GM12873 (cell line): ENCODE data around the gene PLA1A.

Experiments used
- TF ChIP-seq, protein P1 (sequence below): IDR thresholded peaks from 2 replicates; pipeline ENCODE4 v1.5.1; 2012; ENCODE audit warnings: low read depth, mild to moderate bottlenecking, moderate library complexity, low read length, control low read depth; ENCODE audit not compliant: insufficient read depth; ENCODE audit errors: missing control alignments

PLA1A gene

DNA sequence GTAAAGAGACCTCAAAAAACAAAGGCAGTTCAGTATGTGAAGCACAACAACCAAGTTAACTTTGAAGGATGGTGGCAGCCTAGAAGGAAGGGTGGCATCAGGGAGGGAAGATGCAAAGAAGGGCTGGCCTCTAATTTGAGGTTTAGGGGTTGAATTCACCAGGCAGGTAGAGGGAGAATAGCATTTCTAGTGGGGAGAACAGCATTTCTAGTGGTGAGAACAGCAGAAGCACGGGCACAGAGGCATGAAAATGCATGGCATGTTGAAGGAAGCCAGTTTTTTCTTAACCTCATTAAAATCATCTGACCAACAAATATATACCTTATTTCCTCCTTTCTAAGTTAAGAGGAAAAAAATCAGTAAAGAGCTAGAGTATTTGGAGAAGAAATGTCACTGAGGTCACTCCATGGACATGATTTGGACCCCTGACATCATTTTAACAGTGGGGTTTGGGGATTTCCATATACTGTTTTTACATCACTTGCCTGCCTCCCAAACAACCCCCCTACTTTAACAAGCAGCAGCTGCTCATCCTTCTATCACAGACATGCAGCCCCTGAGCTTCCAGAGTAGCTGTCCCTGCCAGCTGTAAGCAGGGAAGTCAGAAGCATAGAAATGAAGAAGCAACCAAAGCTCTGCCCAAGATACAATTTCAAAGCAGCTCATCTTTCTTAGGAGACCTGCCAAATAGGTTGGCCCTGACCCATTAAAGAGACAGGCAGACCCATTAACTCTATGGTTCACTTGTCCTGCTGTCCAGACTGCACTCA, 65.1 kb downstream of the PLA1A start:
- TF ChIP-seq, protein P1, sequence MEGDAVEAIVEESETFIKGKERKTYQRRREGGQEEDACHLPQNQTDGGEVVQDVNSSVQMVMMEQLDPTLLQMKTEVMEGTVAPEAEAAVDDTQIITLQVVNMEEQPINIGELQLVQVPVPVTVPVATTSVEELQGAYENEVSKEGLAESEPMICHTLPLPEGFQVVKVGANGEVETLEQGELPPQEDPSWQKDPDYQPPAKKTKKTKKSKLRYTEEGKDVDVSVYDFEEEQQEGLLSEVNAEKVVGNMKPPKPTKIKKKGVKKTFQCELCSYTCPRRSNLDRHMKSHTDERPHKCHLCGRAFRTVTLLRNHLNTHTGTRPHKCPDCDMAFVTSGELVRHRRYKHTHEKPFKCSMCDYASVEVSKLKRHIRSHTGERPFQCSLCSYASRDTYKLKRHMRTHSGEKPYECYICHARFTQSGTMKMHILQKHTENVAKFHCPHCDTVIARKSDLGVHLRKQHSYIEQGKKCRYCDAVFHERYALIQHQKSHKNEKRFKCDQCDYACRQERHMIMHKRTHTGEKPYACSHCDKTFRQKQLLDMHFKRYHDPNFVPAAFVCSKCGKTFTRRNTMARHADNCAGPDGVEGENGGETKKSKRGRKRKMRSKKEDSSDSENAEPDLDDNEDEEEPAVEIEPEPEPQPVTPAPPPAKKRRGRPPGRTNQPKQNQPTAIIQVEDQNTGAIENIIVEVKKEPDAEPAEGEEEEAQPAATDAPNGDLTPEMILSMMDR, result peak; percentile 37

DNA sequence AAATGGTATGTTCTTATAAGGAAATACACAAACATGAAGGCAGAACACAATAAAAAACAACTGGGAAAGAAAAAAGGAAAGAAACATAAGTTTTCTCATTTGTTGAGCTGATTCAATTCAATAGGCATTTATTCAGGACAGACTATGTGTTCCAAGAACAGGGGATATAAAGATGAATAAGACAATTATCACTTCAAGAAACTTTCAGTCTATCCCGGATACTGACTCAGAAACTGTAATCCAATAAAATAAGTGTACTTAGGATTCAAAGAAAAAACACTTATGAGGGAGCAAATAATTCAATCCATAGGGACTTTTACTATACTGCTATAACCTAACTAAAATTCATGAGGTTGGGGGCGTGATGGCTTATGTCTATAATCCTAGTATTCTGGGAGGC, 66.2 kb downstream of the PLA1A start:
- TF ChIP-seq, protein P1, result no peak

DNA sequence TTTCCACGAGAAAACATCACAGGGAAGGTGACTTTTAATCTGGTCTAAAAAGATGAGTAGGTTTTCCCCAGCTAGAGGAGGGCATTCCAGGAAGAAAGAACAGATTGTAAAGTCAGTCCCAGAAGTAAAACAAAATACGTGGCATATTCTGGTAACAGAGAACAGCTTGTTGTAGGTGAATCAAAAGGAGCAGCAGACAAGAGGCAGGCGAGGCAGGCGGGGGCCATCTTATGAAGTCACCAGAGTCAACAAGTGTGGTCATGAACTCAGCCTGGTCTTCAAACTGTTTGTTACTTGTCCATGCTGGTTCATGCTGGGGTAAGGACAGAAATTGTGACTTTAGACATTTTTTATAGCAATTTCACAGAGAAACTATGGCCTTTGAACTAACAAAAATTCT, 66.7 kb downstream of the PLA1A start:
- TF ChIP-seq, protein P1, result no peak

DNA sequence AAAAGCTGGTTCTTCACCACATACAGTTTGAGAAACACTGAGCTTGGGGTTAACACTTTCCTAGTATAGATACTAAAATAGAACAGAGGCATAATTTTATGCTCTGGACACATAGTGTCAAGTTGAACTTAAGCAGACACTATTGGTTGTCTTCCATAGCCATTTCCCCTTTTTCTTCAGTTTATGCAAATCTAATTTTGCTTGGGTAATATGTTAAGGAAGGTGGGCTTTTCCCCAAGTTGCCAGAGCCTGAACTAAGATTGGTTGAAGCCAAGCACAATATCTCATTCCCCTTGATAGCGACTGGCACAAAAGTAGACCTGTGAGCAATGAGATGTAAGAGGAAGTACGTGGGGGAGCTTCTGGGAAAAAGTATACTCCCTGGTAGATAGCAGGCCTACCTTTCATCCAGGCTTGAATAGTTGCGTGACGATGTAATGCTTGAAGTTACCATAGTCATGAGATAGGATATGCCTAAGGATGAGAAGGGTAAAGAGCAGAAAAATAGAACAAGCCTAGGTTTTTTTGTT, 67.2 kb downstream of the PLA1A start:
- TF ChIP-seq, protein P1, result no peak

DNA sequence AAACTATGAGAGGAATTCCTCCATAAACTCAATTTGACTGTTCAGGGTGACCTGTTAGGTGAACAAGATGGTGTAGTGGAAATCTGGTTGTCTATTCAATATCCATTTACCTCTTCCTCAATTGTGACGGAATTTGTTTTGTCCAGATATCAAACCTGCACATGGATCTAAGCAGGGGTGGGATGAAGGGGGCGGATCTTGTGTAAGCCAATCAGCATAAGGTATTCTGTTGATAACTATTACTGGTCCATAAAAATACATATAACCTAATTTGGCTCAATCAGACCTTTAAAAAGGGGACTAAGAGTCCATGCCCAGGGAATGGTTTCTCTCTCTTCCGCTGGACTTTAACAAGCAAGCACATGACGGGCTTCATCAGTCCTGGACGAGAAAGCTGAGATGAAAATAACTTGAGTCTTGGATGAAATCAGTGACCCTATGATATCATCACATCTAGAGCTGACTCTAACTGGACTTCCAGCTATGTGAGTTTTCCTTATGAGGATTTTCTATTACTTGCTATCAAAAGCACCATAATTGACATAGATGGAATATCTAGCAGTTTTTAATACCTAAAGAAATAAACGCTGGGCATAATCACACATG, 68.4 kb downstream of the PLA1A start:
- TF ChIP-seq, protein P1, result no peak

DNA sequence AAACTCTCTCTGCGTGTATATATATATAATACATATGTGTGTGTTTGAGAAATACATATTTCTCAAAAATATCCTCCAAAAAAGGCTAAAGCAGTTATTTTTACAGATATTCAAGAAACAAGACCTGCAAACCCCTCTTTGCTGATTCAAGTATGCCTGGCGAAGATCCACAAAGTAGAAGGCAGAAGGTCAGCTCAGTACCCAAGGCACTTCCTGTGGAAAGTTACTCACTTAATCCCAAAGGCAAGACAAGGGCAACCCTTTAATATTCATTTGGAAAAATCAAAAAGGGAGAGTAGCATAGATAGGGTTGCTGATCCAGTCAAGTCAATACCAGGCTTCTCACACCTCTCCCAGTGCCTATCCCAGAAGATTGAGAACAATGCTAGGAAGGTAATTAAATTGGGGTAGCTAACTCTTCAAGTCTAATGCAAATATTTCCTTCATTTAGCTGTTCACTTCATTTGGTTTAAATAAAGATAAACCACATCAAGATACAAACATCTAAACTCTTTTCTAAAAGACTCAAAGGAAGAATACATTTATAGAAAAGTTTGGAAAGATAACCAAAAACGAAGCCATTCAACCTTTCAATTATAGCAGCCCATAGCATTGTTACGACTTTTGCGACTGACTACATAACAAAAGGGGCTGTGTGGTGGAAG, 72.4 kb downstream of the PLA1A start:
- TF ChIP-seq, protein P1, result no peak

DNA sequence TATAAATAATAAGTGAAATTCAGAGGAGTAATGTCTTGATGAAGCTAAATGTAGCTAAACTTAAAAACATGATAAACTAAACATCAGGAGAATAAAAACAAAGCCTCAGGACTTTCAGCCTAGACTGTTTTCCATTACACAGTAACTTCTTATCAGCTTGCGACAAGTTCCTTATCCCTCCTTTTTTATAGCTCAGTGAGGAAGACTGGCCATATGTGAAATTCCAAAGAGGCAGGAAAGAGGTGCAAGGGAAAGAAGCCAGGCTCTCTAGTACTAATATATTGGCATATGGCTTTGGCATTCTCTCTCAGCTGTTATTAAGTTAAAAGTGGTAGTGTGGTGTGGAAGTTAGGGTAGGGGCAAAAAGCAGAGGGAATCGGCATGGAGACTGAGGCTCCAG, 75.1 kb downstream of the PLA1A start:
- TF ChIP-seq, protein P1, result no peak
